ENCODE measurements around the gene TRAF3IP1. TPM values are rescaled to one million over a fixed set of nuclear protein-coding genes. Genes with fewer than 3 reads are reported as not detected.

The TRAF3IP1 gene
- total and polyA plus RNA-seq, 9 donors = 4.4 to 11.5 (median 8.3) TPM

DNA sequence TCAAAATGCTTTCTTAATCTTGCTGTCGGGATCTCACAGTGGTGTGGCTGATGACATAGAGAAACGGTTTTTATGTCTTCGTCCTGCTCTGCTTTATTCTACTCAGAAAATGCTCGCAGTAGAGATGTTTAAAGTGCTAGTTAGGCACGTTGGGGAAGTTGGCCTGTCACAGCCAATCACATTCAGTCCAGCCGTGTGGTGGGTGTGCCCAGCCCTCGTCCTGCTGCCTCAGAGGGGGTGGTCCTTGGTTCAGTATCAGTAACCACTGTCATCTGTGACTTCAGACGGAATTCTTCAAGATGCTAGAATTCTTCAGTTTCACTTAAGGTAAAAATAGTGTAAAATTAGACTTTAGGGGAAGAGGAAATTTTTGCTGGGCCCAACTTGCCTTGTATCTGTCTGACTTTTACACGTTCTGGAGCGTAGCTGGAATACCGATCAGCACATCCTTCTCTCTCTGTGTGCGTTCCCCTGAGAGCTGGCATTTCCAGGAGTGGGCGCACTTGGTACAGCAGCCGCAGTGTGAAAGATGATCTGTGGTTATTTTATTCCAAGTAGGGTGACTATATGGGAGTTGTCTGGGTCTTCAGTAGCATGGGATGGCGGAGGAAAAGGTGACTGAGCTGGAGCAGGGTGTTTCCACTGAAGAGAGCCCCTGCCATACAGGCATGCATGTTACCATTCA lies 18.5 kb downstream of the TRAF3IP1 start:
- 53% methylated on average over 11 of the region's 15 CpGs for WGBS (ENCODE audit: insufficient coverage)

DNA sequence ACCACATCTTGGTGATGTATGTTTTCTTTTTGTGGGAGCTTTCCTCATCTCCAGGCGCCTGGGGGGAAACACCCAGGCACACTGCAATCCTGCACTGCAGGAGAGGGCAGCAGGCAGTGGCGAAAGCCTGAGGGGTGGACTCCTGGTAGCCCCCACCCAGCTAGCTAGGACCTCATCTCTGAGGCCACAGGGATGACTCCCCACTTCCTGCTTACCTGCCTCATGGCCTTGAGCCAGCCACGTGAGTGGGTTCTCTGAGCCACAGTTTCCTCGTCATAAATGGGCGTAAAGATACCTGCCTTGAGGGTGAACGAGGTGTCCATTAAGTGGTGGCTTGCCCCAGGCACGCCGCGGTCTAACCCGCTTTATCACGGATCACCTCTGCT lies 19.1 kb downstream of the TRAF3IP1 start:
- Histone ChIP-seq H3K27ac (ENCODE audit: low read length) (no peak overlapping the region), H3K36me3 (ENCODE audit: control insufficient read depth, insufficient read depth, low read length) (peaks cover 5% of the 10 kb centered on the region), H3K27me3 (ENCODE audit: control insufficient read depth, insufficient read depth, low read length) (no peaks in the 10 kb centered on the region), H3K4me1 (ENCODE audit: control insufficient read depth, insufficient read depth, low read length) (no peaks in the 10 kb centered on the region), H3K4me3 (ENCODE audit: low read length) (no peak overlapping the region), H3K9me3 (replicated peaks; ENCODE audit: control insufficient read depth, low read depth, low read length) (no peaks in the 10 kb centered on the region)
- DNase-seq = no peak
- WGBS (ENCODE audit: insufficient coverage) = 90% methylated on average over 10 of the region's 11 CpGs

More for the DNA sequence above, 18.5 kb downstream of the TRAF3IP1 start:
- Histone ChIP-seq H3K9me3 (replicated peaks; ENCODE audit: control insufficient read depth, low read depth, low read length) (no peaks in the 10 kb centered on the region), H3K36me3 (ENCODE audit: control insufficient read depth, insufficient read depth, low read length) (peaks cover 10% of the 10 kb centered on the region), H3K27ac (ENCODE audit: low read length) (no peak overlapping the region), H3K4me1 (ENCODE audit: control insufficient read depth, insufficient read depth, low read length) (no peaks in the 10 kb centered on the region), H3K27me3 (ENCODE audit: control insufficient read depth, insufficient read depth, low read length) (no peaks in the 10 kb centered on the region), H3K4me3 (ENCODE audit: low read length) (no peak overlapping the region)
- no peak for DNase-seq

DNA sequence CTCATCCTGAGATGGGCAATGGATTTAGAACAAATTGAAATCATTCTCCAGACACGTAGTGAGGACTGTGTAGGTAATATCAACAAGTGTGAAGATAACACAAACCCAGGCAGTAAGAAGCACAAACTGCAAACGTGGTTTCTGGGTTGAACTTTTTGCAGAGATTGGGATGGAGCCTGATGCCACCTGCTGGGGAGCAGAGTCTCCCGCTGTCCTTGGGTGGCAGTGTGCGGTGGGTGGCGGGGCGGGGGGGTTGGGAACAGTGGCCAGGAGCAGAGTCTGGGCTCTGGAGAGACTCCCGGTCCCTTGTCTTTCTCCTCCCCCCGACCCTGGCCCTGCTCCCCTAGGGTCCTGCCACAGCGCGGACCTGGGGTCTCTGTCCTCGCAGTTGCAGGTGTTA lies 19.5 kb downstream of the TRAF3IP1 start:
- Histone ChIP-seq H3K27ac (ENCODE audit: low read length) (no peak overlapping the region), H3K4me3 (ENCODE audit: low read length) (no peak overlapping the region), H3K4me1 (ENCODE audit: control insufficient read depth, insufficient read depth, low read length) (no peaks in the 10 kb centered on the region), H3K36me3 (ENCODE audit: control insufficient read depth, insufficient read depth, low read length) (peaks cover 4% of the 10 kb centered on the region), H3K27me3 (ENCODE audit: control insufficient read depth, insufficient read depth, low read length) (no peaks in the 10 kb centered on the region), H3K9me3 (replicated peaks; ENCODE audit: control insufficient read depth, low read depth, low read length) (no peaks in the 10 kb centered on the region)
- WGBS (ENCODE audit: insufficient coverage) = 65% methylated on average over 5 of the region's 11 CpGs
- DNase-seq = no peak

DNA sequence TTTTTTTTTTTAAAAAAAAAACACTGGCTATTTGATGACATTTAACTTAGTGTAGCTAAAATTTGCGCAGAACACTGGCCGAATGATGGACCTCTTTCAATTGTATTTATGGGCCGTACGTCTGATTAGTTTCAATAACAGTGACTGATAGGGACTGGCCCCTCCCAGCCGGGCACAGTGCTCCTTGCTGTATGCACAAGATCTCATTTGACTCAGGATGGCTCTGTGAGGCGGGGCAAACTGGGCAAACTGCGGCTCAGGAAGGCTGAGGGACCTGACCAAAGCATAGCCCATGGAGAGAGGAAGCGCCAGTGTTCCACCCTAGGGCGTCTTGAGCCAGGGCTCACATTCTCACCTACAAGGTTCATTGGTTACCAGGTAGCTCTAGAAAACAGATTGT lies 21.2 kb downstream of the TRAF3IP1 start:
- no peaks in the 10 kb centered on the region for H3K27me3 ChIP-seq (ENCODE audit: control insufficient read depth, insufficient read depth, low read length)
- H3K9me3 ChIP-seq (replicated peaks; ENCODE audit: control insufficient read depth, low read depth, low read length) = no peaks in the 10 kb centered on the region
- H3K4me1 ChIP-seq (ENCODE audit: control insufficient read depth, insufficient read depth, low read length) = no peaks in the 10 kb centered on the region
- H3K27ac ChIP-seq (ENCODE audit: low read length) = no peak overlapping the region
- no peak overlapping the region for H3K4me3 ChIP-seq (ENCODE audit: low read length)
- WGBS (ENCODE audit: insufficient coverage) = 97% methylated on average over 7 of the region's 9 CpGs
- H3K36me3 ChIP-seq (ENCODE audit: control insufficient read depth, insufficient read depth, low read length) = peaks cover 4% of the 10 kb centered on the region
- no peak for DNase-seq

DNA sequence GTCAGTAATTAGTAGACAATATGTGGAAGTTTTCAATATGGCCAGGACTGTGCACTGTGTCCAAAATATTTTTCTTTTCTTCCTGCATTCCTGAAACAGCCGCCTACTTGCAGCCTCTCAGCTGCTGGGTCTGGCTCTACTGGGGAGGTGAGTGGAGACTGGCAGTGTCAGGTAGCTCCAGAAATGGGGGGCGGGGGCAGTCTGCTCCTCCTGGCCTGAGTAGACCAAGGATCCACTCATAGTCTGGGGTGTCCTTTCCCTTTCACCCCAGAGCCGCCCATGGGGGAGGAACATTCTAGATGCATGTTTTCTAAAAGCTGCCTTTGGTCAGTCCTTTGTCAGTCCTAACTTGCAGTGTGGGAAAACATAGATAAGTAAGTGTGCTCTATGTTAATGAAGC lies 23.7 kb downstream of the TRAF3IP1 start:
- no CpG with 5 or more reads among the region's 3 CpGs for WGBS (ENCODE audit: insufficient coverage)
- Histone ChIP-seq H3K36me3 (ENCODE audit: control insufficient read depth, insufficient read depth, low read length) (peaks cover 11% of the 10 kb centered on the region), H3K27me3 (ENCODE audit: control insufficient read depth, insufficient read depth, low read length) (no peaks in the 10 kb centered on the region), H3K9me3 (replicated peaks; ENCODE audit: control insufficient read depth, low read depth, low read length) (no peaks in the 10 kb centered on the region), H3K4me3 (ENCODE audit: low read length) (no peak overlapping the region), H3K27ac (ENCODE audit: low read length) (no peak overlapping the region), H3K4me1 (ENCODE audit: control insufficient read depth, insufficient read depth, low read length) (no peaks in the 10 kb centered on the region)
- no peak for DNase-seq

DNA sequence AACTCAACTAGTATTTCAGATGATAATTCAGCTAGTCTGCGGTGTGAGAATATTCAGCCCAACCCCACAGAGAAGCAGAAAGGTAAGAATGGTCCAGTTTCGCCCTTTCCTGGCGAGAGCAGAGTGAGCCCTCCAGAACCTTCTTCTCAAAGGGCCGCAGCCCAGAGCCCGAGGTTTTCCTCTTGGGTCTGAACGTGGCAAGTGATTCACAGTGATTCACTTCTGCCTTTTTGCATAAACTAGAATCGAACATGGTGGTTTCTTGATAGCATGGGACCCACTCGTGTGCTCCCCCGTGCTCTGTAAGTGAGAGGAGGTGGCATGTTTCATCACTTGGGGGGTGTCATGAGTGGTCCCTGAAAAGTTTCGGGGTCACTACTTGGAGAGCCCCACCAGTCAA lies 24.2 kb downstream of the TRAF3IP1 start:
- H3K4me3 ChIP-seq (ENCODE audit: low read length) = no peak overlapping the region
- H3K4me1 ChIP-seq (ENCODE audit: control insufficient read depth, insufficient read depth, low read length) = no peaks in the 10 kb centered on the region
- H3K27ac ChIP-seq (ENCODE audit: low read length) = no peak overlapping the region
- no peaks in the 10 kb centered on the region for H3K9me3 ChIP-seq (replicated peaks; ENCODE audit: control insufficient read depth, low read depth, low read length)
- DNase-seq = no peak
- 98% methylated on average over 10 of the region's 10 CpGs for WGBS (ENCODE audit: insufficient coverage)
- H3K27me3 ChIP-seq (ENCODE audit: control insufficient read depth, insufficient read depth, low read length) = no peaks in the 10 kb centered on the region
- peaks cover 15% of the 10 kb centered on the region for H3K36me3 ChIP-seq (ENCODE audit: control insufficient read depth, insufficient read depth, low read length)

DNA sequence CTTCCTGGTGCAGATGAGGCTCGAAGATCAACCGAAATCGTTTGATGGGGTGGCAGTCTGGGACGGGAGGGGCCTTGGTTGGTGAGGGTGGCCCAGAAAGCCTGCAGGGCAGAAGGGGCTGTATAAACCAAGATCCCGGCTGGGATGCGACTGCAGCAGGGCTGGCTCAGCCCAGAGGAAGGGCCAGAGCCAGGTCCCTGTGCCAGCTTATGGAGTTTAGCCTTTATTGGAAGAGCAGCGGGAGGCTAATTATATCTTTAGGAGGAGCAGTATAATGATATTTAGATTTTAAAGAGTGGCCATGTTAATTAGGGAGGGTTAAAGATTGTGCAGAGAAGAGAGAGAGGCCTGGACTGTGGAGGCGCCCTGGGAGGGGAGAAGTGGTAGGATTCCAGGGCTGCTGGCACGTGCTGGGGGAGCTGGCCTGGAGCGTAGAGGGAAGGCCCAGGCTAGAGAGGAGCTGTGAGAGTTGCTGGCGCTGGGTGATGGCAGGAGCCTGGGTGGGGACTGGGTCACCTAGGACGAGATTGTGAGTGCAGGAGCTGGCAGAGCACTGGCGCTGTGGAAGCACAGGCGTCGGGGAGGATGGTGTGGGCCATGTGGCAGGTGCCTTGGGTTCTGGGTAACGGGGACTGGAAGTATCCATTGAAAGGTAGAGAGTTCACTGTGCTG lies 25.1 kb downstream of the TRAF3IP1 start:
- DNase-seq = no peak
- Histone ChIP-seq H3K9me3 (replicated peaks; ENCODE audit: control insufficient read depth, low read depth, low read length) (no peaks in the 10 kb centered on the region), H3K4me1 (ENCODE audit: control insufficient read depth, insufficient read depth, low read length) (peaks cover under 1% of the 10 kb centered on the region)

DNA sequence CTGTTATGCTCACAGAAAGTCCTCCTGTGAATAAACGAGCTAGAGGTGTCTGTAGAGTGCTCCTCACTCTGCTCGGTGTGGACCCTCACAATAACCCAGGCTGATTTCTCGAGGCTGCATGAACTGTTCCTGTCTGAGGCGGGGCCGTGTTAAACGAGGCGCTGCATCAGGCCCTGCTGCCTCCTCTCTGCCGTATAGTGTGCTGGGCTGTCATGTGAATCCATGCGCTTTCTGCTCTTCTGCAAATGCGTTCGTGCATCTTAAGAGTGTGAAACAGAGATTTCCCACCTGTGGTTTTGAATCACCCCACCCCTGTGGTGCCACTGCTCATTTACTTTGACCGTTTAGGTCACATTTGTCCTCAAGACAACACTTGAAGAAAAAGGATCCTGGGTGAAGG lies 26.2 kb downstream of the TRAF3IP1 start:
- no peaks in the 10 kb centered on the region for H3K9me3 ChIP-seq (replicated peaks; ENCODE audit: control insufficient read depth, low read depth, low read length)
- peaks cover 18% of the 10 kb centered on the region for H3K36me3 ChIP-seq (ENCODE audit: control insufficient read depth, insufficient read depth, low read length)
- no peak for DNase-seq
- 63% methylated on average over 10 of the region's 12 CpGs for WGBS (ENCODE audit: insufficient coverage)
- H3K4me3 ChIP-seq (ENCODE audit: low read length) = no peak overlapping the region
- peaks cover 9% of the 10 kb centered on the region for H3K4me1 ChIP-seq (ENCODE audit: control insufficient read depth, insufficient read depth, low read length)
- no peak overlapping the region for H3K27ac ChIP-seq (ENCODE audit: low read length)
- no peaks in the 10 kb centered on the region for H3K27me3 ChIP-seq (ENCODE audit: control insufficient read depth, insufficient read depth, low read length)

More for the DNA sequence above, 25.1 kb downstream of the TRAF3IP1 start:
- Histone ChIP-seq H3K4me3 (ENCODE audit: low read length) (no peak overlapping the region), H3K27ac (ENCODE audit: low read length) (no peak overlapping the region), H3K27me3 (ENCODE audit: control insufficient read depth, insufficient read depth, low read length) (no peaks in the 10 kb centered on the region), H3K36me3 (ENCODE audit: control insufficient read depth, insufficient read depth, low read length) (peaks cover 16% of the 10 kb centered on the region)
- WGBS (ENCODE audit: insufficient coverage) = 84% methylated on average over 14 of the region's 16 CpGs

DNA sequence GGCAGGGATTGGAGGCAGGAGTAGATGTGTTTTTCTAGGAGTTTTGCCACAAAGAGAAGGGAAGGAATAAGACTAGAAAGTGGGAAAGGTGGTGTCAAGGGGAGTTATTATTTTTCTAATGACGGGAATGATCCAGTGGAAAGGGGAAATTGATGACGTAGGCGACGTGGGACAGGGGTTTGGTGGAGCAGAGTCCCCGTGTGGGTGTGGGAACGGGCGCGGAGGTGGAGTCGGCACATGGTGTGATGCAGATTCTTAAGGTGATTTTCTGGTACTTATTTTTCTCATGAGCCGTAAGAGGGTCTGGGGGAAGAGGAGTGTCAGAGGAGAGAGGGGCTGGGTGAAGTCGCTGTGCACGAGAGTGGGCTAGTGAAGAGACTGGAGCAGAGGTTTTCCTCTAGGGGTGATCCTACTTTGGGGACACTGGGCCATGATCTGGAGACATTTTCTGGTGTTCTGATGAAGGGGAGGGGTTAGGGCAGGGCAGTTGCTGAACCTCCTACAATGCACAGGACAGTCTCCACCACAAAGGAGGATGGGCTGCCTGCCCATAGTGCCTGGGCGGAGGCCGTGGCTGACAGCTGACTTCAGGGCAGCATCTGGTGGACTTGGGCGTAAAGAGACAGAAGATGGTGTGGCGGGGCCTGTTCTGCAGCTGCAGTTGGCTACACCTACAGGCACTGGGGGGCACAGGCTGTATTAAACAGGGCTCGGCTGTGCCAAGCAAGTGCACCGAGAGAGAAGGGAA lies 30.0 kb downstream of the TRAF3IP1 start:
- no peak for DNase-seq
- H3K9me3 ChIP-seq (replicated peaks; ENCODE audit: control insufficient read depth, low read depth, low read length) = no peaks in the 10 kb centered on the region
- no peak overlapping the region for H3K4me3 ChIP-seq (ENCODE audit: low read length)
- H3K27ac ChIP-seq (ENCODE audit: low read length) = no peak overlapping the region
- peaks cover 9% of the 10 kb centered on the region for H3K4me1 ChIP-seq (ENCODE audit: control insufficient read depth, insufficient read depth, low read length)
- 93% methylated on average over 18 of the region's 18 CpGs for WGBS (ENCODE audit: insufficient coverage)
- no peaks in the 10 kb centered on the region for H3K27me3 ChIP-seq (ENCODE audit: control insufficient read depth, insufficient read depth, low read length)
- H3K36me3 ChIP-seq (ENCODE audit: control insufficient read depth, insufficient read depth, low read length) = peaks cover 22% of the 10 kb centered on the region

DNA sequence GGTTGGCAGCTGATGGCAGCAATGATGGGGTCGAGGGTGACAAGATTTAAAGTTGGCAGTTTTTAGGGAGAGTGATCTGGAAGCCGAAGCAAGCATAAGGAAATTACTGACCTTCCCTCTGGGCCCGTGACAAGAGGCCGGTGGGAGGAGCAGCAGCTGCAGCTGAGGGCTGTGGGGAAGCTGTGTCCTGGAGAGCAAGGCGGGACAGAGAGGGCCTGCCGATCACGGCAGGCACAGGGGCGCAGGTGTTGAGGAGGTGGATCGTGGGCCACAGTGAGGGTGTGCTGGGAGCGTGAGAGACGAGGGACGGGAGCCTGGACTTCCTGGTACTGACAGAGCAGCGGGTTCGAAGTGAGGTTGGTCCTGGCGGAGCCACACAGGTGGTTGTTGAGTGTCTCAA lies 31.0 kb downstream of the TRAF3IP1 start:
- DNase-seq = peak; percentile 33
- peaks cover 22% of the 10 kb centered on the region for H3K36me3 ChIP-seq (ENCODE audit: control insufficient read depth, insufficient read depth, low read length)
- H3K4me3 ChIP-seq (ENCODE audit: low read length) = no peak overlapping the region
- H3K27ac ChIP-seq (ENCODE audit: low read length) = no peak overlapping the region
- peaks cover 9% of the 10 kb centered on the region for H3K4me1 ChIP-seq (ENCODE audit: control insufficient read depth, insufficient read depth, low read length)
- no peaks in the 10 kb centered on the region for H3K9me3 ChIP-seq (replicated peaks; ENCODE audit: control insufficient read depth, low read depth, low read length)
- H3K27me3 ChIP-seq (ENCODE audit: control insufficient read depth, insufficient read depth, low read length) = no peaks in the 10 kb centered on the region
- 56% methylated on average over 14 of the region's 15 CpGs for WGBS (ENCODE audit: insufficient coverage)

Data from muscle of leg (tissue), 11 donors.